CD14-positive monocyte (primary cell): ENCODE results near the gene LIMS2. TPM values are rescaled to one million over a fixed set of nuclear protein-coding genes. Genes with fewer than 3 reads are reported as not detected.

Source experiments
- DNase-seq, 3 donors: peaks; one replicate each; pipeline ENCODE4 v3.0.0-alpha.2; 2011 to 2022
- H2AFZ ChIP-seq: 2 replicates; pipeline ENCODE4 v1.6.0; 2012; ENCODE audit warnings: mild to moderate bottlenecking, low read depth, low read length, inconsistent platforms; ENCODE audit not compliant: insufficient read depth, poor library complexity, severe bottlenecking
- H3K27ac ChIP-seq, 2 donors: 1 replicate in 1 of 2; 2 replicates in 1 of 2; pipeline ENCODE4 v1.5.1; 2012 to 2013; ENCODE audit warnings: low read length in 2 of 2, control low read depth in 1 of 2, inconsistent platforms in 1 of 2, low read depth in 1 of 2, mild to moderate bottlenecking in 1 of 2
- H3K27me3 ChIP-seq, 2 donors: one replicate each; pipeline versions ENCODE4 v1.6.0 to v1.6.1; 2011 to 2013; ENCODE audit warnings: low read length in 2 of 2; ENCODE audit not compliant: control insufficient read depth in 2 of 2, insufficient read depth in 2 of 2
- H3K36me3 ChIP-seq, 2 donors: replicated peaks in 1 of 2; 1 replicate in 1 of 2; 2 replicates in 1 of 2; pipeline versions ENCODE4 v1.5.1 to v1.6.1; 2012 to 2013; ENCODE audit warnings: low read length in 2 of 2, control low read depth in 1 of 2, inconsistent platforms in 1 of 2, mild to moderate bottlenecking in 1 of 2; ENCODE audit not compliant: insufficient read depth in 2 of 2, control insufficient read depth in 1 of 2
- H3K4me1 ChIP-seq, 2 donors: 1 replicate in 1 of 2; 2 replicates in 1 of 2; pipeline versions ENCODE4 v1.5.1 to v1.6.1; 2012 to 2013; ENCODE audit warnings: low read length in 2 of 2, control low read depth in 1 of 2, inconsistent platforms in 1 of 2, mild to moderate bottlenecking in 1 of 2, moderate library complexity in 1 of 2; ENCODE audit not compliant: insufficient read depth in 2 of 2, control insufficient read depth in 1 of 2
- H3K4me2 ChIP-seq: replicated peaks from 2 replicates; pipeline ENCODE3; 2012; ENCODE audit warnings: low read length, moderate library complexity, mild to moderate bottlenecking; ENCODE audit not compliant: poor library complexity, severe bottlenecking; ENCODE audit errors: extremely low read depth
- H3K4me3 ChIP-seq, 3 experiments: fragments of 200-600 bp in 1 of 3; sonication (generic) in 1 of 3; replicated peaks in 1 of 3; 1 replicate in 2 of 3; 2 replicates in 1 of 3; pipeline ENCODE4 v1.5.1; 2011 to 2013; ENCODE audit warnings: low read length in 3 of 3, mild to moderate bottlenecking in 3 of 3, control low read depth in 2 of 3, low read depth in 2 of 3, inconsistent platforms in 1 of 3, moderate library complexity in 1 of 3
- H3K79me2 ChIP-seq: 2 replicates; pipeline ENCODE4 v1.6.0; 2012; ENCODE audit warnings: mild to moderate bottlenecking, control low read depth, inconsistent platforms, low read length, moderate library complexity; ENCODE audit not compliant: insufficient read depth
- H3K9ac ChIP-seq: 2 replicates; pipeline ENCODE4 v1.6.0; 2017; ENCODE audit warnings: low read length, mild to moderate bottlenecking; ENCODE audit not compliant: insufficient read depth, poor library complexity, severe bottlenecking
- H3K9me3 ChIP-seq, 2 donors: replicated peaks in 1 of 2; 1 replicate in 1 of 2; 2 replicates in 1 of 2; pipeline versions ENCODE4 v1.5.1 to v1.6.1; 2012 to 2013; ENCODE audit warnings: low read length in 2 of 2, control low read depth in 1 of 2; ENCODE audit not compliant: control insufficient read depth in 1 of 2, insufficient read depth in 1 of 2
- H4K20me1 ChIP-seq: 2 replicates; pipeline ENCODE4 v1.6.0; 2012; ENCODE audit warnings: mild to moderate bottlenecking, low read length, control low read depth, moderate library complexity; ENCODE audit not compliant: insufficient read depth
- H3K27ac Mint-ChIP-seq, 7 donors: one replicate each; pipeline ENCODE4 v1.8.0; 2020; ENCODE audit warnings: mild to moderate bottlenecking in 7 of 7, mixed read lengths in 7 of 7, moderate library complexity in 6 of 7, inconsistent platforms in 2 of 7
- H3K27me3 Mint-ChIP-seq, 3 donors: one replicate each; pipeline ENCODE4 v1.8.0; 2021 to 2022; ENCODE audit warnings: low read depth in 3 of 3, mild to moderate bottlenecking in 3 of 3, mixed read lengths in 3 of 3, moderate library complexity in 3 of 3, inconsistent platforms in 1 of 3
- H3K36me3 Mint-ChIP-seq, 2 donors: one replicate each; pipeline ENCODE4 v1.8.0; 2020; ENCODE audit warnings: mixed read lengths in 2 of 2, inconsistent platforms in 1 of 2, mild to moderate bottlenecking in 1 of 2
- H3K4me1 Mint-ChIP-seq: one replicate; pipeline ENCODE4 v1.8.0; 2020; ENCODE audit warnings: mild to moderate bottlenecking, mixed read lengths
- H3K4me3 Mint-ChIP-seq, 2 donors: one replicate each; pipeline ENCODE4 v1.8.0; 2020; ENCODE audit warnings: mild to moderate bottlenecking in 2 of 2, mixed read lengths in 2 of 2, moderate library complexity in 1 of 2
- H3K9me3 Mint-ChIP-seq, 7 donors: one replicate each; pipeline ENCODE4 v1.8.0; 2020 to 2022; ENCODE audit warnings: mixed read lengths in 7 of 7, mild to moderate bottlenecking in 6 of 7, moderate library complexity in 6 of 7, inconsistent platforms in 2 of 7
- CTCF ChIP-seq: fragments of 200-600 bp; IDR thresholded peaks from one replicate; pipeline ENCODE4 v1.8.0; 2022; ENCODE audit warnings: antibody characterized with exemption, mild to moderate bottlenecking
- WGBS: methylation state at CpG from one replicate; pipeline ENCODE4 v1.1.5; 2013; ENCODE audit warnings: missing lambda C conversion rate; ENCODE audit not compliant: insufficient coverage; 5-methylcytosine and 5-hydroxymethylcytosine counted together
- intact Hi-C, 2 donors: fragments of 100-400 bp; cut with micrococcal nuclease; formaldehyde crosslinking; loops; one replicate each; pipeline versions ENCODE4 v1.15.0 to v1.15.1; 2023
- polyA plus RNA-seq, 3 donors: library from polyadenylated mRNA; depleted of rRNA in 1 of 3; unstranded in 2 of 3; stranded (reverse) in 1 of 3; fragments of 300-500 nt in 2 of 3; fragments of >200 nt in 1 of 3; fragmentation: Illumina TruSeq in 2 of 3; gene quantifications; 1 replicate in 2 of 3; 2 replicates in 1 of 3; pipeline ENCODE4 v1.2.3, GENCODE V29; 2012 to 2021

LIMS2 gene
- polyA plus RNA-seq, 3 donors, result 0.13 to 1.3 (median 0.23) TPM

GRCh38 chr2:127635380-127636237 is 39.7 kb downstream of the LIMS2 start:
- Histone ChIP-seq H3K4me3 (no peak overlapping the region), H3K36me3 (no peaks in the 10 kb centered on the region), H4K20me1 (no peaks in the 10 kb centered on the region), H3K9me3 (no peaks in the 10 kb centered on the region), H3K27ac (no peak overlapping the region), H2AFZ (no peak overlapping the region), H3K79me2 (no peaks in the 10 kb centered on the region), H3K4me2 (no peak overlapping the region), H3K27me3 (no peaks in the 10 kb centered on the region), H3K9ac (no peak overlapping the region), H3K4me1 (peaks cover 64 to 86% of the 10 kb centered on the region in 2 donors)
- WGBS, result 97% methylated on average over 17 of the region's 19 CpGs
- H3K27me3 Mint-ChIP-seq, result peaks cover 0 to 1% (median 0%) of the 10 kb centered on the region in 3 donors
- H3K36me3 Mint-ChIP-seq, result peaks cover 2 to 10% of the 10 kb centered on the region in 2 donors
- intact Hi-C loops, result no loop called here
- H3K4me3 Mint-ChIP-seq, result no peak overlapping the region
- DNase-seq, result no peak
- H3K27ac Mint-ChIP-seq, result peak overlapping the region in 2 of 7 donors; percentile 60 to 64
- no peak for TF ChIP-seq CTCF
- H3K4me1 Mint-ChIP-seq, result peaks cover 67% of the 10 kb centered on the region
- no peaks in the 10 kb centered on the region for H3K9me3 Mint-ChIP-seq

- H3K36me3 Mint-ChIP-seq, result peaks cover 2 to 10% of the 10 kb centered on the region in 2 donors
- 93% methylated on average over 14 of the region's 17 CpGs for WGBS
- H3K4me2 ChIP-seq, result no peak overlapping the region
- H3K4me1 Mint-ChIP-seq, result peaks cover 75% of the 10 kb centered on the region
- peaks cover 0 to 1% (median 0%) of the 10 kb centered on the region in 3 donors for H3K27me3 Mint-ChIP-seq
- DNase-seq, result no peak
- intact Hi-C loops, result no loop called here
- H3K27ac Mint-ChIP-seq, result peak overlapping the region in 1 of 7 donors; percentile 64
- H3K27ac ChIP-seq, result no peak overlapping the region
- no peaks in the 10 kb centered on the region for H4K20me1 ChIP-seq
- H3K36me3 ChIP-seq, result no peaks in the 10 kb centered on the region
- H3K27me3 ChIP-seq, result no peaks in the 10 kb centered on the region
- H3K4me1 ChIP-seq, result peaks cover 72 to 94% of the 10 kb centered on the region in 2 donors
- H3K4me3 Mint-ChIP-seq, result no peak overlapping the region
- H3K79me2 ChIP-seq, result no peaks in the 10 kb centered on the region
- H3K9me3 ChIP-seq, result no peaks in the 10 kb centered on the region
- no peaks in the 10 kb centered on the region for H3K9me3 Mint-ChIP-seq
- H3K4me3 ChIP-seq, result no peak overlapping the region
- H2AFZ ChIP-seq, result no peak overlapping the region
- no peak overlapping the region for H3K9ac ChIP-seq
- TF ChIP-seq CTCF, result no peak
Observed at GRCh38 chr2:127634626-127635379, 40.5 kb downstream of the LIMS2 start.
